ENCODE measurements around the gene ROR2. TPM values are rescaled to one million over a fixed set of nuclear protein-coding genes. Genes with fewer than 3 reads are reported as not detected.
"Not testable (repeated sequence)": the region's sequence is repeated elsewhere in the genome, so short reads cannot be mapped to it uniquely, and the experiment has no call there.

ROR2 gene
- total RNA-seq, 1 experiment from 2014 or later: 0.66 TPM

GRCh38 chr9:91655658-91656057 lies 294.4 kb downstream of the ROR2 start:
- no peaks in the 10 kb centered on the region for H3K36me3 ChIP-seq
- no peak for DNase-seq (ENCODE audit: low read depth in 1 of 2, low spot score in 2 of 2)

DNA sequence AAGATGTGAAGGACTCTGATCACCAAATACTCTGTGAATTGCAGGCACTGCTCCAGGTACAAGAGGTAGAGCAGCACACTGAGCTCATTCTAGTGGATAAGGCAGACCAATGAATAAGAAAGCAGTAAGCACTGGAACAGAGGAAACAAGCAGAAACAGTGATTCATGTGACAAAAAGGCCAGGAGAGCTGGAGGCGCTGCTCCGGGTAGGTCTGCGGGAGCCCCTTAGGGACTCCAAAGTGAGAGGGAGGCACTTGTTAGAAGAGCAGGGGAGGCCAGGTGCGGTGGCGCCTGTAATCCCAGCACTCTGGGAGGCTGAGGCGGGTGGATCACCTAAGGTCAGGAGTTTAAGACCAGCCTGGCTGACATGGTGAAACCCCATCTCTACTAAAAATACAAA lies 294.8 kb downstream of the ROR2 start:
- Histone ChIP-seq H3K27ac (no peak overlapping the region), H3K4me3 (no peak overlapping the region), H3K27me3 (replicated peaks) (no peaks in the 10 kb centered on the region; the same call in 1 of the 2 replicates), H3K36me3 (no peaks in the 10 kb centered on the region), H3K4me1 (replicated peaks) (no peaks in the 10 kb centered on the region), H3K9me3 (replicated peaks) (no peaks in the 10 kb centered on the region)
- DNase-seq (ENCODE audit: low read depth in 1 of 2, low spot score in 2 of 2): no peak

More at GRCh38 chr9:91655658-91656057, 294.4 kb downstream of the ROR2 start:
- H3K4me3 ChIP-seq: no peak overlapping the region
- H3K27me3 ChIP-seq (replicated peaks): no peaks in the 10 kb centered on the region; the same call in 1 of the 2 replicates
- H3K27ac ChIP-seq: no peak overlapping the region
- no peaks in the 10 kb centered on the region for H3K9me3 ChIP-seq (replicated peaks)
- no peaks in the 10 kb centered on the region for H3K4me1 ChIP-seq (replicated peaks)

DNA sequence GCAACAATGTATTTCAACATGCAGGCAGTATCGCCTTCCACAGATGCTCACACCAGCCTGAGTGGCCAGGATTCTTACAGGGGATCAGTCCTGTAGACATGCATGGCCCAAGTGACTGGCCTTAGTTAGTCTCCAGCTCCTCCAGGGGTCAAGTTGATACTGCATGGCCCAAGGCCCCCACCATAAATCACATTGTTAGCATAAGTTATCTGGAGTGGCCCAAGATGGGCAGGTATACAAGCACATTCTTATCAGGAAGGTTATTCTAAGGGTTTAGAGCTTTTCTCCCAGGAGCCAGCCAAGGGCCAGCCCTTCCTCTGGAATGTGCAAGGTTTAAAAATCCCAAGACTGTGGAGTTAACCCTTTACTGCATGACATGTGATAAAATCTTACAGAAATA lies 295.5 kb downstream of the ROR2 start:
- DNase-seq (ENCODE audit: low read depth in 1 of 2, low spot score in 2 of 2): no peak
- Histone ChIP-seq H3K27ac (no peak overlapping the region), H3K36me3 (no peaks in the 10 kb centered on the region), H3K9me3 (replicated peaks) (no peaks in the 10 kb centered on the region), H3K4me1 (replicated peaks) (no peaks in the 10 kb centered on the region), H3K4me3 (no peak overlapping the region), H3K27me3 (replicated peaks) (no peaks in the 10 kb centered on the region; the same call in 1 of the 2 replicates)

- Histone ChIP-seq H3K27me3 (replicated peaks) (no peaks in the 10 kb centered on the region), H3K9me3 (replicated peaks) (no peaks in the 10 kb centered on the region), H3K27ac (no peak overlapping the region), H3K36me3 (no peaks in the 10 kb centered on the region), H3K4me3 (no peak overlapping the region), H3K4me1 (replicated peaks) (no peaks in the 10 kb centered on the region)
- no peak for DNase-seq (ENCODE audit: low read depth in 1 of 2, low spot score in 2 of 2)
Observed at GRCh38 chr9:91647371-91647770, 302.7 kb downstream of the ROR2 start.

DNA sequence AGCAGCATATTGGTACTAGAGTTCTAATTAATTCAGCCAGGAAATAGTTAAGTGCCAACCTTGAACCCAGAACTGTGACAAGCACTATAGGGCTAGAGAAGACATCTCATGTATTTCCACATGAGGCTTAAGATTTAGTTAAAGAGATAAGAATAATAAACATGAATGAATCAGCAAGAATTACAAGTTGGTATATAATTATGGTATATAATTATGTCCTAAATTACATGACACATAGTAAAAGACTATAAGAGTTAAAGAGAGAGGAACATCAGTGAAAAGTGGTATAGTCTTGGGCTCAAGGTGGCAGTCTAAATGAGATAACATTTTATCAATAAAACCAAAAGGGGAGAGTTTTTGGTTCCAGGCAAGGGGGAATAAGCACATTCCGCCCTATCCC lies 303.3 kb downstream of the ROR2 start:
- H3K36me3 ChIP-seq: no peaks in the 10 kb centered on the region
- no peak for DNase-seq (ENCODE audit: low read depth in 1 of 2, low spot score in 2 of 2)
- no peaks in the 10 kb centered on the region for H3K4me1 ChIP-seq (replicated peaks)
- no peaks in the 10 kb centered on the region for H3K9me3 ChIP-seq (replicated peaks)
- H3K4me3 ChIP-seq: no peak overlapping the region
- no peak overlapping the region for H3K27ac ChIP-seq
- no peaks in the 10 kb centered on the region for H3K27me3 ChIP-seq (replicated peaks)

DNA sequence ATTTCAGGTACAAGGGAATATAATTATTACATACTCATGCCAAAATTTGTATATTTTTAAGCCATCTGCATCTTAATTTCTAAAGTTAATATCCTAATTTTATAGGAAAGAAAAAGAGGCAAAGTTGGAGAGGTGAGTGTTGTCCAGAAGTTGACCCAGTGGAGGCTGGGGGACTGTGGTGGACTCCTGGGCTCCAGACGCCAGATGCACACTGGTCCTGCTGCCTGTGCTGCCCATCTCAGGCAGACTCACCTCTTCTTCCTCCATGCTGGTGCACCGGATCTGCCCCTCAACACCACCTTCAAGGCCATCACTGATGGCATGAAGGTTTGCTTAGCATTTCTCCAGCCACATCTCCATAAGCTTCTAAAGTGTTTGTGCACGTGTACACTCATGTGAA lies 305.6 kb downstream of the ROR2 start:
- Histone ChIP-seq H3K36me3 (no peaks in the 10 kb centered on the region), H3K27me3 (replicated peaks) (no peaks in the 10 kb centered on the region), H3K9me3 (replicated peaks) (no peaks in the 10 kb centered on the region), H3K4me1 (replicated peaks) (no peaks in the 10 kb centered on the region), H3K27ac (no peak overlapping the region), H3K4me3 (no peak overlapping the region)
- DNase-seq (ENCODE audit: low read depth in 1 of 2, low spot score in 2 of 2): no peak

DNA sequence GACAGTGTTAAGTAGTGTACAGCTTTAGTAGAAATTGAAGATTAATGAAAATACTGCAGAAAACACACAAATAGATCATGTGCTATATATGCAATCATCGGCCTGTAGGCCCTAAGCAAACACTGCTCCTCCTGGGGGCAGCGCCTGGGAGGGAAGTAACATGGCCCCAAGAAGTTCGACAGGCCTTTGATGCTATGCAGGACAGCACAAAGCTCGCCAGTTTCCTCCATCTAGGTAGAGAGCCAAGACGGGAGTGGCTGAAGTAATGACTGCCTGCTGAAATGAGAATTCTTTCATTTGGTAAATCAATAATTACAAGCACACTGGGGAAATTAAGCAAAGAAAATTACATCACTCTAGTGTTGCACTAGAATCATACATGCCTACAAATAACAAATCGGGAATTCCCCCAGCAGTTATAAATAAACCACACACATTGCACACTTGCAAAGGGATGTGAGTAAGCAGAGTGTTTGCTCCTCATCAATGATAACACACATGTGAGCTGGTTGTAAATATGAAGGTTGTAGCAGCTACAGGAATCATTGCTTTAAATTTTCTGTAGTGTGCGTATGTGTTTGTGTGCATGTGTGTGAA lies 306.4 kb downstream of the ROR2 start:
- no peaks in the 10 kb centered on the region for H3K27me3 ChIP-seq (replicated peaks)
- H3K9me3 ChIP-seq (replicated peaks): no peaks in the 10 kb centered on the region
- H3K27ac ChIP-seq: no peak overlapping the region
- no peaks in the 10 kb centered on the region for H3K4me1 ChIP-seq (replicated peaks)
- DNase-seq (ENCODE audit: low read depth in 1 of 2, low spot score in 2 of 2): no peak
- H3K36me3 ChIP-seq: no peaks in the 10 kb centered on the region
- H3K4me3 ChIP-seq: no peak overlapping the region

GRCh38 chr9:91642771-91643170 lies 307.3 kb downstream of the ROR2 start:
- Histone ChIP-seq H3K4me1 (replicated peaks) (no peaks in the 10 kb centered on the region), H3K27ac (no peak overlapping the region), H3K9me3 (replicated peaks) (no peaks in the 10 kb centered on the region), H3K36me3 (no peaks in the 10 kb centered on the region), H3K27me3 (replicated peaks) (no peaks in the 10 kb centered on the region), H3K4me3 (no peak overlapping the region)
- DNase-seq (ENCODE audit: low read depth in 1 of 2, low spot score in 2 of 2): no peak

GRCh38 chr9:91640428-91640827 lies 309.6 kb downstream of the ROR2 start:
- no peaks in the 10 kb centered on the region for H3K4me1 ChIP-seq (replicated peaks)
- H3K36me3 ChIP-seq: no peaks in the 10 kb centered on the region
- no peak for DNase-seq (ENCODE audit: low read depth in 1 of 2, low spot score in 2 of 2)
- no peak overlapping the region for H3K27ac ChIP-seq
- no peak overlapping the region for H3K4me3 ChIP-seq
- H3K9me3 ChIP-seq (replicated peaks): no peaks in the 10 kb centered on the region
- H3K27me3 ChIP-seq (replicated peaks): no peaks in the 10 kb centered on the region

DNA sequence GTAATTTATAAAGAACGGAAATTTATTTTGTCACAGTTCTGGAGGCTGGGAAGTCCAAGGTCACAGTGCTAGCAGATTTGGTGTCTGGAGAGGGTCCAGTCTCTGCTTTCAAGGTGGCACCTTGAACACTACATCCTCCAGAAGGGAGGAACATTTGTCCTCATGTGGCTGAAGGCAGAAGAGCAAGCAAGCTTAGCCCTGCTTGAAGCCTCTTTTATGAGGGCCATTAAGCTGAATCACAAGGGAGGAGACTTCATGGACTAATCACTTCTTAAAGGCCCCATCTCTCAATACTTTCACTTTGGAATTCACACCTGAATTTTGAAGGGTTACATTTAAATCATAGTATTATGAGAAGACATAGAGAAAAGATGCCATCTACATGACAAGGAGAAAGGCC lies 311.0 kb downstream of the ROR2 start:
- H3K27ac ChIP-seq: no peak overlapping the region
- H3K4me3 ChIP-seq: no peak overlapping the region
- no peaks in the 10 kb centered on the region for H3K27me3 ChIP-seq (replicated peaks)
- no peaks in the 10 kb centered on the region for H3K9me3 ChIP-seq (replicated peaks)
- no peaks in the 10 kb centered on the region for H3K36me3 ChIP-seq
- no peak for DNase-seq (ENCODE audit: low read depth in 1 of 2, low spot score in 2 of 2)
- H3K4me1 ChIP-seq (replicated peaks): no peaks in the 10 kb centered on the region

GRCh38 chr9:91634832-91635231 lies 315.2 kb downstream of the ROR2 start:
- H3K9me3 ChIP-seq (replicated peaks); H3K27me3 ChIP-seq (replicated peaks); H3K4me3 ChIP-seq; H3K27ac ChIP-seq; DNase-seq (ENCODE audit: low read depth in 1 of 2, low spot score in 2 of 2); H3K36me3 ChIP-seq; H3K4me1 ChIP-seq (replicated peaks): not testable (repeated sequence)

DNA sequence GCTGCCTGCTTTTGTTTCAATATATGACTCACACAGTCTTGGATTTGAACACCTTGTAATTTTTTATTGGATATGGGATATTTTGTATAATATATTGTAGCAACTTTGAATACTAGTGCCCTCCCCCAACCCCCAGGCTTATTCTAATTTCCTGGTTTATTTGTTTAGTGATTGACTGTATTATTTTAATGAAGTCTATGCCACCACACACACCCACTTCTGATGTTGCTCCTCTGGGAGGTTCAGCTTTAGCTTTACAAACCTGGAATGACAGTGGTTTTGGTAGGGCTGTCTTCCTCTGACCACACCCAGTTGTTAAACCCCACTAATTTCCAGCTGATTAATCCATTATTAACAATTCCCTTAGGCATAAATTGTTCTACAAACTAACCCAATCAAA lies 320.3 kb downstream of the ROR2 start:
- H3K4me1 ChIP-seq (replicated peaks): no peaks in the 10 kb centered on the region
- no peak for DNase-seq (ENCODE audit: low read depth in 1 of 2, low spot score in 2 of 2)
- H3K4me3 ChIP-seq: no peak overlapping the region
- no peaks in the 10 kb centered on the region for H3K36me3 ChIP-seq
- peaks cover 4% of the 10 kb centered on the region; the same call in 1 of the 2 replicates for H3K9me3 ChIP-seq (replicated peaks)
- no peaks in the 10 kb centered on the region for H3K27me3 ChIP-seq (replicated peaks)
- no peak overlapping the region for H3K27ac ChIP-seq

DNA sequence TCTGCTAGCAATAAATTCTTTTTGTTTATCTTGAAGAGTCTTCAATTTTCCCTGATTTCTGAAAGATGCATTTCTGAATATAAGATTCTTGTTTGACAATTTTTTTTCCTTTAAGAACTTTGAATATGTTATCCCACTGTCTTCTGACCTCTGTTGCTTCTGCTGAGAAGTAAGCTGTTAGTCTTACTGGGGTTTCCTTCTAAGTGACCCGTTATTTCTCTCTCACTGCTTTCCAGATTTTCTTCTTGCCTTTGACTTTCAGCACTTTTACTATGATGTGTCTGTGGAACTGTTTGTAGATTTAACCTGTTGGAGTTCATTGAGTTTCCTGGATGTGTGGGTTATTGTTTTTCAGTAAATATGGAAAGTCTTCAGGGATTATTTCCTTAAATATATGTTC lies 321.1 kb downstream of the ROR2 start:
- no peaks in the 10 kb centered on the region for H3K4me1 ChIP-seq (replicated peaks)
- no peak for DNase-seq (ENCODE audit: low read depth in 1 of 2, low spot score in 2 of 2)
- H3K4me3 ChIP-seq: no peak overlapping the region
- H3K9me3 ChIP-seq (replicated peaks): peaks cover 4% of the 10 kb centered on the region; the same call in 1 of the 2 replicates
- H3K27ac ChIP-seq: no peak overlapping the region
- no peaks in the 10 kb centered on the region for H3K27me3 ChIP-seq (replicated peaks)
- no peaks in the 10 kb centered on the region for H3K36me3 ChIP-seq

GRCh38 chr9:91625331-91625730 lies 324.7 kb downstream of the ROR2 start:
- no peaks in the 10 kb centered on the region for H3K27me3 ChIP-seq (replicated peaks)
- peaks cover 4% of the 10 kb centered on the region; the same call in 1 of the 2 replicates for H3K9me3 ChIP-seq (replicated peaks)

GRCh38 chr9:91623004-91623403 lies 327.0 kb downstream of the ROR2 start:
- H3K4me1 ChIP-seq (replicated peaks): no peaks in the 10 kb centered on the region
- H3K9me3 ChIP-seq (replicated peaks): no peaks in the 10 kb centered on the region
- H3K36me3 ChIP-seq: no peaks in the 10 kb centered on the region
- H3K4me3 ChIP-seq: no peak overlapping the region
- H3K27ac ChIP-seq: no peak overlapping the region
- no peaks in the 10 kb centered on the region for H3K27me3 ChIP-seq (replicated peaks)
- DNase-seq (ENCODE audit: low read depth in 1 of 2, low spot score in 2 of 2): no peak

More at GRCh38 chr9:91625331-91625730, 324.7 kb downstream of the ROR2 start:
- H3K27ac ChIP-seq: no peak overlapping the region
- no peak overlapping the region for H3K4me3 ChIP-seq
- H3K36me3 ChIP-seq: no peaks in the 10 kb centered on the region
- DNase-seq (ENCODE audit: low read depth in 1 of 2, low spot score in 2 of 2): no peak
- no peaks in the 10 kb centered on the region for H3K4me1 ChIP-seq (replicated peaks)
